WTC11 (cell line): ENCODE data around the gene CHAC1.

Experiments
- ATF3 ChIP-seq: sonication (generic); formaldehyde crosslinking; conservative IDR thresholded peaks from 2 replicates; pipeline ENCODE4 v1.8.1; 2022; ENCODE audit warnings: mild to moderate bottlenecking, missing genetic modification reagents
- CTCF ChIP-seq: fragments of 200-600 bp; IDR thresholded peaks from 2 replicates; pipeline ENCODE4 v1.8.0; 2022; ENCODE audit warnings: antibody characterized with exemption
- FOXP1 ChIP-seq: sonication (generic); formaldehyde crosslinking; IDR thresholded peaks from 2 replicates; pipeline ENCODE4 v1.8.0; 2022; ENCODE audit warnings: missing genetic modification reagents, mild to moderate bottlenecking, moderate library complexity, borderline replicate concordance
- KAT7 ChIP-seq: sonication (generic); formaldehyde crosslinking; IDR thresholded peaks from 2 replicates; pipeline ENCODE4 v1.8.1; 2023; ENCODE audit warnings: missing genetic modification reagents, mild to moderate bottlenecking, borderline replicate concordance
- MAX ChIP-seq: sonication (generic); formaldehyde crosslinking; IDR thresholded peaks from 2 replicates; pipeline ENCODE4 v1.8.0; 2022; ENCODE audit warnings: mild to moderate bottlenecking, missing genetic modification reagents
- OVOL2 ChIP-seq: fragments of 250-450 bp; sonication (Bioruptor Pico); IDR thresholded peaks from 2 replicates; pipeline ENCODE4 v1.9.0; 2021; ENCODE audit warnings: mild to moderate bottlenecking, borderline replicate concordance
- TEAD4 ChIP-seq: sonication (generic); formaldehyde crosslinking; IDR thresholded peaks from 2 replicates; pipeline ENCODE4 v1.8.0; 2022; ENCODE audit warnings: mild to moderate bottlenecking, missing genetic modification reagents
- USF2 ChIP-seq: sonication (generic); formaldehyde crosslinking; IDR thresholded peaks from 2 replicates; pipeline ENCODE4 v1.8.1; 2023; ENCODE audit warnings: mild to moderate bottlenecking, missing genetic modification reagents, moderate library complexity
- ZNF219 ChIP-seq: sonication (generic); formaldehyde crosslinking; IDR thresholded peaks from 2 replicates; pipeline ENCODE4 v1.8.0; 2023; ENCODE audit warnings: missing genetic modification reagents, mild to moderate bottlenecking, borderline replicate concordance
- ZNF317 ChIP-seq: sonication (generic); formaldehyde crosslinking; IDR thresholded peaks from 2 replicates; pipeline ENCODE4 v1.8.1; 2023; ENCODE audit warnings: low read depth, mild to moderate bottlenecking, moderate library complexity, missing genetic modification reagents, borderline replicate concordance

GRCh38 chr15:41004490-41004889 is 51.2 kb downstream of the CHAC1 start:
- TF ChIP-seq CTCF = no peak
- TF ChIP-seq USF2 = no peak
- TF ChIP-seq MAX (CRISPR knock-in tag) = no peak
- no peak for TF ChIP-seq TEAD4 (CRISPR knock-in tag)
- TF ChIP-seq ZNF219 (CRISPR knock-in tag) = no peak
- TF ChIP-seq OVOL2 (CRISPR knock-in tag) = no peak
- TF ChIP-seq ATF3 (CRISPR knock-in tag) = no peak
- TF ChIP-seq KAT7 (CRISPR knock-in tag) = no peak
- TF ChIP-seq ZNF317 (CRISPR knock-in tag) = no peak
- no peak for TF ChIP-seq FOXP1 (CRISPR knock-in tag)
